Measurements from ENCODE around the gene OSR1.
A peak's percentile ranks its signal among the peaks of the same experiment; 100 is the strongest.

Gene OSR1

GRCh38 chr2:19364014-19364413 is 5.6 kb upstream of the OSR1 start:
- in situ Hi-C loops (cut with HindIII; ENCODE audit: low sequenced_read_pairs), result loop anchor here (25.0 kb wide), 1 partner anchor 852 kb away; no protein-coding TSS in a partner anchor
- no peak for TF ChIP-seq CTCF (IDR thresholded peaks at IDR 0.05; ENCODE audit: low read depth, low read length)
- H3K4me3 ChIP-seq (ENCODE audit: low read depth, low read length), result no peak overlapping the region
- no peak for DNase-seq (ENCODE audit: low read depth, low spot score)

GRCh38 chr2:19363474-19363778 is 5.0 kb upstream of the OSR1 start:
- in situ Hi-C loops (cut with HindIII; ENCODE audit: low sequenced_read_pairs), result loop anchor here (25.0 kb wide), 1 partner anchor 851 kb away; no protein-coding TSS in a partner anchor
- H3K4me3 ChIP-seq (ENCODE audit: low read depth, low read length), result peak overlapping the region; percentile 64
- no peak for DNase-seq (ENCODE audit: low read depth, low spot score)
- no peak for TF ChIP-seq CTCF (IDR thresholded peaks at IDR 0.05; ENCODE audit: low read depth, low read length)

GRCh38 chr2:19362755-19363473 is 4.5 kb upstream of the OSR1 start:
- peak; percentile 74 for TF ChIP-seq CTCF (IDR thresholded peaks at IDR 0.05; ENCODE audit: low read depth, low read length)
- H3K4me3 ChIP-seq (ENCODE audit: low read depth, low read length), result peak overlapping the region; percentile 64
- in situ Hi-C loops (cut with HindIII; ENCODE audit: low sequenced_read_pairs), result loop anchor here (25.0 kb wide), 1 partner anchor 851 kb away; no protein-coding TSS in a partner anchor
- DNase-seq (ENCODE audit: low read depth, low spot score), result peak; percentile 87

GRCh38 chr2:19362094-19362754 is 3.8 kb upstream of the OSR1 start:
- TF ChIP-seq CTCF (IDR thresholded peaks at IDR 0.05; ENCODE audit: low read depth, low read length), result no peak
- in situ Hi-C loops (cut with HindIII; ENCODE audit: low sequenced_read_pairs), result loop anchor here (25.0 kb wide), 1 partner anchor 850 kb away; no protein-coding TSS in a partner anchor
- DNase-seq (ENCODE audit: low read depth, low spot score), result peak; percentile 58

GRCh38 chr2:19361325-19361990 is 3.0 kb upstream of the OSR1 start:
- in situ Hi-C loops (cut with HindIII; ENCODE audit: low sequenced_read_pairs), result loop anchor here (25.0 kb wide), 1 partner anchor 849 kb away; no protein-coding TSS in a partner anchor
- no peak for TF ChIP-seq CTCF (IDR thresholded peaks at IDR 0.05; ENCODE audit: low read depth, low read length)
- DNase-seq (ENCODE audit: low read depth, low spot score), result peak; percentile 32
- peak overlapping the region; percentile 64 for H3K4me3 ChIP-seq (ENCODE audit: low read depth, low read length)

More at GRCh38 chr2:19362094-19362754, 3.8 kb upstream of the OSR1 start:
- peak overlapping the region; percentile 64 for H3K4me3 ChIP-seq (ENCODE audit: low read depth, low read length)

- DNase-seq (ENCODE audit: low read depth, low spot score), result no peak
- peak overlapping the region; percentile 64 for H3K4me3 ChIP-seq (ENCODE audit: low read depth, low read length)
- TF ChIP-seq CTCF (IDR thresholded peaks at IDR 0.05; ENCODE audit: low read depth, low read length), result no peak
- in situ Hi-C loops (cut with HindIII; ENCODE audit: low sequenced_read_pairs), result loop anchor here (25.0 kb wide), 1 partner anchor 849 kb away; no protein-coding TSS in a partner anchor
Observed at GRCh38 chr2:19360966-19361321, 2.5 kb upstream of the OSR1 start.

All from astrocyte of the spinal cord (primary cell).